Thyroid gland (tissue), 4 donors: ENCODE data around the gene ANKRD39. TPM values are rescaled to one million over a fixed set of nuclear protein-coding genes. Genes with fewer than 3 reads are reported as not detected.
A peak's percentile ranks its signal among the peaks of the same experiment; 100 is the strongest.

Source experiments
- DNase-seq, 2 donors: peaks; one replicate each; pipeline ENCODE4 v3.0.0-alpha.2; 2019
- H3K27ac ChIP-seq, 3 donors: fragments of 200-600 bp; sonication (generic); 1 replicate in 2 of 3; 2 replicates in 1 of 3; pipeline ENCODE4 v1.5.1; 2016 to 2019; ENCODE audit warnings: mild to moderate bottlenecking in 1 of 3, moderate library complexity in 1 of 3
- H3K27me3 ChIP-seq: fragments of 200-600 bp; sonication (generic); one replicate; pipeline ENCODE4 v1.5.1; 2019
- H3K36me3 ChIP-seq, 2 donors: fragments of 200-600 bp; sonication (generic); one replicate each; pipeline ENCODE4 v1.5.1; 2016 to 2019
- H3K4me1 ChIP-seq, 2 donors: fragments of 200-600 bp; sonication (generic); one replicate each; pipeline ENCODE4 v1.5.1; 2017 to 2019
- H3K4me3 ChIP-seq, 3 donors: fragments of 200-600 bp; sonication (generic); replicated peaks in 1 of 3; 1 replicate in 2 of 3; 2 replicates in 1 of 3; pipeline ENCODE4 v1.5.1; 2016; ENCODE audit warnings: mild to moderate bottlenecking in 1 of 3
- H3K9me3 ChIP-seq: fragments of 200-600 bp; sonication (generic); one replicate; pipeline ENCODE4 v1.5.1; 2017
- CTCF ChIP-seq, 6 experiments: fragments of 200-600 bp in 3 of 6; fragments of 450-650 bp in 3 of 6; sonication (generic) in 3 of 6; IDR thresholded peaks; one replicate each; pipeline ENCODE4 v1.5.1; 2016 to 2019; ENCODE audit warnings: antibody characterized with exemption in 6 of 6, mild to moderate bottlenecking in 2 of 6, inconsistent platforms in 1 of 6, moderate library complexity in 1 of 6
- POLR2A ChIP-seq, 2 donors: fragments of 450-650 bp; IDR thresholded peaks; one replicate each; pipeline ENCODE4 v1.6.1; 2017; ENCODE audit warnings: antibody characterized with exemption in 2 of 2, mild to moderate bottlenecking in 2 of 2, moderate library complexity in 1 of 2
- WGBS, 2 donors: methylation state at CpG; one replicate each; pipeline ENCODE4 v1.1.5; 2017; 5-methylcytosine and 5-hydroxymethylcytosine counted together
- intact Hi-C: fragments of 100-400 bp; cut with DNase I; formaldehyde crosslinking; loops from one replicate; pipeline ENCODE4 v1.15.1; 2023
- total RNA-seq, 4 donors: library from RNA; depleted of rRNA; stranded (reverse); fragments of >200 nt; gene quantifications; one replicate each; pipeline ENCODE4 v1.2.3, GENCODE V29; 2016

Gene ANKRD39
- total RNA-seq, 4 donors from 2014 or later: 11.6 to 25.7 (median 14.1) TPM

GRCh38 chr2:96899413-96899741 lies 41.6 kb upstream of the ANKRD39 start:
- intact Hi-C loops: no loop called here
- H3K27ac ChIP-seq: peak overlapping the region in 1 of 3 donors; percentile 18
- 41 to 65% methylated on average over 4 of the region's 4 CpGs for WGBS, 2 donors
- TF ChIP-seq CTCF (IDR thresholded peaks at IDR 0.05) (no peak), POLR2A (IDR thresholded peaks at IDR 0.05) (no peak)
- no peaks in the 10 kb centered on the region for H3K9me3 ChIP-seq
- H3K27me3 ChIP-seq: no peaks in the 10 kb centered on the region
- H3K4me3 ChIP-seq: no peak overlapping the region
- peak; percentile 61 to 67 for DNase-seq
- H3K4me1 ChIP-seq: peaks cover 10 to 32% of the 10 kb centered on the region in 2 donors
- H3K36me3 ChIP-seq: no peaks in the 10 kb centered on the region

GRCh38 chr2:96898641-96899412 lies 41.0 kb upstream of the ANKRD39 start:
- intact Hi-C loops: no loop called here
- H3K9me3 ChIP-seq: no peaks in the 10 kb centered on the region
- DNase-seq: no peak
- TF ChIP-seq POLR2A (IDR thresholded peaks at IDR 0.05) (no peak), CTCF (IDR thresholded peaks at IDR 0.05) (no peak)
- peak overlapping the region in 1 of 3 donors; percentile 18 for H3K27ac ChIP-seq
- no peaks in the 10 kb centered on the region for H3K36me3 ChIP-seq
- no peak overlapping the region for H3K4me3 ChIP-seq
- peaks cover 10 to 32% of the 10 kb centered on the region in 2 donors for H3K4me1 ChIP-seq
- H3K27me3 ChIP-seq: no peaks in the 10 kb centered on the region
- 74 to 77% methylated on average over 11 of the region's 11 CpGs for WGBS, 2 donors

GRCh38 chr2:96898135-96898505 lies 40.3 kb upstream of the ANKRD39 start:
- WGBS, 2 donors: 55 to 57% methylated on average over 7 to 8 of the region's 8 CpGs
- H3K36me3 ChIP-seq: no peaks in the 10 kb centered on the region
- no peak overlapping the region for H3K4me3 ChIP-seq
- no peaks in the 10 kb centered on the region for H3K27me3 ChIP-seq
- peak; percentile 40 to 51 for DNase-seq
- H3K9me3 ChIP-seq: no peaks in the 10 kb centered on the region
- peaks cover 10 to 32% of the 10 kb centered on the region in 2 donors for H3K4me1 ChIP-seq
- TF ChIP-seq CTCF (IDR thresholded peaks at IDR 0.05) (no peak), POLR2A (IDR thresholded peaks at IDR 0.05) (no peak)
- intact Hi-C loops: no loop called here
- H3K27ac ChIP-seq: no peak overlapping the region

- intact Hi-C loops: no loop called here
- no peak overlapping the region for H3K27ac ChIP-seq
- no peaks in the 10 kb centered on the region for H3K9me3 ChIP-seq
- 75 to 78% methylated on average over 11 of the region's 11 CpGs for WGBS, 2 donors
- TF ChIP-seq CTCF (IDR thresholded peaks at IDR 0.05) (no peak), POLR2A (IDR thresholded peaks at IDR 0.05) (no peak)
- H3K4me3 ChIP-seq: no peak overlapping the region
- DNase-seq: no peak
- H3K27me3 ChIP-seq: no peaks in the 10 kb centered on the region
- H3K4me1 ChIP-seq: peaks cover 10 to 32% of the 10 kb centered on the region in 2 donors
- H3K36me3 ChIP-seq: no peaks in the 10 kb centered on the region
Measured at GRCh38 chr2:96897491-96898134, 39.8 kb upstream of the ANKRD39 start.
